Suprapubic skin (tissue), 4 donors: ENCODE measurements around the gene PTS.

Source experiments
- CTCF ChIP-seq, 2 donors: fragments of 200-600 bp in 1 of 2; fragments of 450-650 bp in 1 of 2; sonication (generic) in 1 of 2; IDR thresholded peaks; one replicate each; pipeline ENCODE4 v1.5.1; 2016 to 2019; ENCODE audit warnings: antibody characterized with exemption in 2 of 2, mild to moderate bottlenecking in 1 of 2, moderate library complexity in 1 of 2
- EP300 ChIP-seq: sonication (generic); formaldehyde crosslinking; IDR thresholded peaks from one replicate; pipeline ENCODE4 v1.6.1; 2017; ENCODE audit warnings: antibody characterized with exemption
- POLR2A ChIP-seq, 2 donors: fragments of 450-650 bp; IDR thresholded peaks; one replicate each; pipeline ENCODE4 v1.6.1; 2017; ENCODE audit warnings: antibody characterized with exemption in 2 of 2, mild to moderate bottlenecking in 2 of 2, moderate library complexity in 2 of 2
- POLR2AphosphoS5 ChIP-seq, 3 donors: sonication (generic); formaldehyde crosslinking; IDR thresholded peaks; one replicate each; pipeline ENCODE4 v1.6.1; 2017; ENCODE audit warnings: antibody characterized with exemption in 3 of 3

- TF ChIP-seq EP300: no peak
- TF ChIP-seq POLR2A (IDR thresholded peaks at IDR 0.05): no peak
- TF ChIP-seq CTCF (IDR thresholded peaks at IDR 0.05): no peak
- TF ChIP-seq POLR2AphosphoS5 (IDR thresholded peaks at IDR 0.05): no peak
These were observed 9.6 kb downstream of the PTS start for GRCh38 chr11:112235750-112236390.
